ENCODE measurements around the gene PRR35.
A peak's percentile ranks its signal among the peaks of the same experiment; 100 is the strongest.

Gene PRR35

DNA sequence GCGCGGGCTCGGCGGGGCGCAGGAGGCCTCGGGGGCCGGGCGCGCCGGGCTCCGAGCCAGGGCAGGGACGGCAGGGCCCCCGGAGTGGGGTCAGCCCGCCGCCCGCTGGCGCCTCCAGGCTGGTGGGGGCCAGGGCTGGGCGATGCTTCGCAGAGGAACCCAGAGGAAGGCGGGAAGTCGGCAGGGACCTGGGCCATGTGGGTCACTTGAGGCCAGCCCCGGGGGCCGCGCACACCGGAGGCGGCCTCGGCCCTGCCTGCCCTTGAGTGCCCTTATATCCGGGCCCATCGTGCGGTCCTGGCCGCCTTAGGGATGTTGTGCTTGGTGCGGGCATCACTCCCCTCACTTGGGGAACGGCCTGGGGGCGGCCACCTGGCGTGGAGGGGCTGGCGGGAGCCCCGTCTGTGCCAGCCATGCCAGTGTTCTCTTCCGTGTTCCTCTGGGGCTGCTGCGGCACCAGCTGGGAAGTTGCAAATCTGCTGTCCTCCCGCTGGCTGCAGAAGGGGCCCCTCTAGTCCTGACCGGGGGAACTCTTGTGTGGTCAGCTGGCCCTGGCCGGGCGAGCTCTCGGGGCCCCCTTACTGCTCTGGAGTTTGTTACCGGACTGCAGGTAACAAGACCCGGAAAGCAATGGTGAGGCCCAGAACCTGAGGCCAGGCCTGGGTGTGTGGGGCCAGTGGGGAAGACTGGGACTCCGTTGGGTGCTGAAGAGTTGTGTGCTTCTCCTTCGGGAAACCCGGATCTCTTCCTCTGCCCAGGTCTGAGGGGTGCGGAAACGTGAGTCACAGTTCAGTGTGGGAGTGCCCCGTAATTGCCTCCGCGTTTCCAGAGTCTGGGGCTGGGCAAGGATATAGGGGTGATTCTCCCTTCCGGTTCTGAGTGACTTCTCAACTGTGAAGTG lies 31.8 kb upstream of the PRR35 start:
- DNase-seq (ENCODE audit: low spot score): peak; percentile 70

DNA sequence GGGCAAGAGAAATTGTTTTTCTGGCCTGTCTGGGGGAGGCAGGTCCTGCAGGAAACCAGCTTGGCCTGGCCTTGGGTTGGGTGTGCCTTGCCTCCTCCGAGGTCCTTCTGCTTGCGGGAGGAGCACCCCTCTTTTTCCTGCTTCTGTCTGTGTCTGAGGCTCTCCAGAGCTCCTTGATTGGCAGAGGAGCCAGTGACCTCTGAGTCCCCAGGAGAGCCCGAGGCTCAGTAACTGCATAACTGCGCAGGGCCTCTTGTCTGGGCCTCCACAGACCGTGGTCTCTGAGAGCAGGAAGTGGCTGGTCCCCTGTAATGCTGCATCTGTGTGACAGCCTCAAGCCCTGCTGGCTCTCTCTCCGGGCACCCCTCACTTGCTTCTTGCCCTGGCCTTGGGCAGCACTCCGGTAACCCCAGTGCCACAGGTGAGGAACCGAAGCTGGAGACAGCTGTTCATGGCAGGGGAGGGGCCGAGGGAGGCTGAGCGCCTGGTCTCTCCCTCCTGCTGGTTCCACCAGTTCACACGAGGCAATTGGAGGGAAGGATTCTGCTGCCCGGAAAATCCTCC lies 31.1 kb upstream of the PRR35 start:
- no peak for DNase-seq (ENCODE audit: low spot score)

DNA sequence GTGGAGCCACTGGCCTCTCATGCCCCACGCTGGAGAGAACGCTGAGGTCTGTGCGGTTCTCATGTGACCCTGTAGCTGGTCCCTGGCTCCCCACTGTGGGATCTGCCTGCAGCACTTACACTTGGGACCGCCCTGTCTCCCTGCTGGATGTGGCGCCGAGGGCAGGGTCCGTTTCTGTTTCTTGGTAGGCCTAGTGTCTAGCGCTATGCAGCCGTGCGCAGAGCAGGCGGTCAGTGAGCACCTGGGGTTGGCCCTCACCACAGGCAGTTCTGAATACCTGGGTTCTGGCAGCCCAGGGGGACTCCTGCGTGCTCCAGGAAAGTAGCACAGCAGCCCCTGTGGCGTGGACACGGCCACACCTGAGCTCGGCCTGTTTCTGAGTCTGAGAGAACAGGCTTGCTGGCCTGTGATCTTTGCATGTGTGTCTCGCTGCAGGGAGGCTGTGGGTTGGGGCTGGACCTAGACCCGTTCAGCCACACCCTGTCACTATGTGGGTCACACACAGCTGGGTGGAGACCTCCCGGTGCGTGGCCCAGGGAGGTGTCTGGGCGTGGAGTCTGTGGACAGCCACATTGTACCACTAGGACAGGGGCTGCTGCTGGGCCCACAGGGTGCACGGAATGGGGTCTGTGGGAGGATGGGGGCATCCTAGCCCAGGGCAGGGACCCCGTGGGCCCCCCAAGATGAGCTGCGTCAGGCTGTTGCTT lies 29.9 kb upstream of the PRR35 start:
- no peak for DNase-seq (ENCODE audit: low spot score)

DNA sequence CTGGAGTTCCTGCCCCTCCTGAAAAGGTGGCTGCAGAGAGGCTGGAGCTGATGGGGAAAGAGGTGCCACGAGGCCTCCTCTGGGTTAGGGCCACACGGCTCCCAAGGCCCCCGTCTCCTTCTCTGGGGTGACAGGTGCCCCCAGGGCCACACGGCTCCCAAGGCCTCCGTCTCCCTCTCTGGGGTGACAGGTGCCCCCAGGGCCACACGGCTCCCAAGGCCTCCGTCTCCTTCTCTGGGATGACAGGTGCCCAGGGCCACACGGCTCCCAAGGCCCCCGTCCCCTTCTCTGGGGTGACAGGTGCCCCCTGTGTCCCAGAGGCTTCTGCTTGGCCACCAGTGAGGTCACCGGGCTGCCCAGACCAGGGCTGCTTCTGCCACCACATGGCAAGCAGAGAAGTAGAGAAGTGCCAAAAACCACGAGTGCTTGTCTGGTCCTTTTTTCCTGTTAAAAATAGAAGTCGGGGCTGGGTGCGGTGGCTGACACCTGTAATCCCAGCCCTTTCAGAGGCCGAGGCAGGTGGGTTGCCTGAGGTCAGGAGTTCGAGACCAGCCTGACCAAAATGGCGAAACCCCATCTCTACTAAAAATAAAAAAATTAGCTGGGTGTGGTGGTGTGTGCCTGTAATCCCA lies 28.6 kb upstream of the PRR35 start:
- no peak for DNase-seq (ENCODE audit: low spot score)

DNA sequence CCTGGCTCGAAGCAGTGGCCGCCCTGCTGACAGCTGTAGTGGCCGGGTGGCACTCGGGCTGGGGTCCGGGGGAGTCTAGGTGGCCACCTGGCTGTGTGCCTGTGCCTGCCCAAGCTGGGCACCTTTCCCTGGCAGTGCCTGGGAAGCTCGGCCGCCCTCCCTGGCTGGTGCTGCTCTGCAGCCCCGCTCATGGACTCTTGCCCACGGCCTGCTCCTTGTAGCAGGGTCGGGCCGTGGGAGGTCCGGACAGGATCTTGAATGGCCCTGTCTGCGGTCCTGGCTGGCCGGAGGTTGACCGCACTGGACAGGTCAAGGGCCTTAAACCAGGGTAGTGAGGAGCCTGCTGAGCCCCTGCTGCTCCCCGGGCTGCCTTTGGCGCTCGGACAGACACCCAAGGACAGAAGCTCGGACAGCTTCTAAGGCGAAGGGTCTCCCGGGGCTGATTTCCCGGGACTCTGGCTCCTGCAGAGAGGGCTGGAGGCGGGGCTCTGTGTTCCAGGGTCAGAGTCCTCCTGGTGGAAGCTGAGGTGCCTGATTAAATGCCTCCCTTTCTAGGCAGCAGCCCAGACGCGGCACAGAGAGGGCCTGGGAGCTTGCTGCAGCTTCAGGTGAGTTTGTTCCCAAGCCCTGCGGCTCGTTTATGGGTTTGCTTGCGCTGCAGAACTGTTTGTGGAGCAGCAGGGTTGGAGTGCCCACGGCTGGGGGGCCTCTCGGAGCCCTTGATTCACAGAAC lies 26.6 kb upstream of the PRR35 start:
- peak; percentile 36 for DNase-seq (ENCODE audit: low spot score)

DNA sequence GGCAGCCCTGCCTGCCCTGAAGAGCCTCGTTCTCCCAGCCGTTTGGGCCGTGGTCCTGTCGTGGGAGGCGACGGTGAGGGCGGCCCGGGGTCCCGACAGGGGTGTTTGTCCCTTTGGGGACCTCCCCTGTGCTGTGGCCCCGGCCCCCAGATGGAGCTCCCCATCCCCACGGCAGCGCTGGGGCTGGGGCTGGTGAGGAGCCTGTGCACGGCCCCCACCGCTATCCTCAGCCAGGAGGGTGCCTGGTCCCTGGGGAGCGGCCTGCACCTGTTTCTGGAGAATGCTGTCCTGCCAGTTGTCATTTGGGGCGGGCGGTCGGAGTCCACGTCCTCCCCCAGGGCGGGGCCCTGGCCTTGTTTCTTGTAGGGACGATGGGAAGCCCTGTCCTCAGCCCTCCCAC lies 26.1 kb upstream of the PRR35 start:
- no peak for DNase-seq (ENCODE audit: low spot score)

DNA sequence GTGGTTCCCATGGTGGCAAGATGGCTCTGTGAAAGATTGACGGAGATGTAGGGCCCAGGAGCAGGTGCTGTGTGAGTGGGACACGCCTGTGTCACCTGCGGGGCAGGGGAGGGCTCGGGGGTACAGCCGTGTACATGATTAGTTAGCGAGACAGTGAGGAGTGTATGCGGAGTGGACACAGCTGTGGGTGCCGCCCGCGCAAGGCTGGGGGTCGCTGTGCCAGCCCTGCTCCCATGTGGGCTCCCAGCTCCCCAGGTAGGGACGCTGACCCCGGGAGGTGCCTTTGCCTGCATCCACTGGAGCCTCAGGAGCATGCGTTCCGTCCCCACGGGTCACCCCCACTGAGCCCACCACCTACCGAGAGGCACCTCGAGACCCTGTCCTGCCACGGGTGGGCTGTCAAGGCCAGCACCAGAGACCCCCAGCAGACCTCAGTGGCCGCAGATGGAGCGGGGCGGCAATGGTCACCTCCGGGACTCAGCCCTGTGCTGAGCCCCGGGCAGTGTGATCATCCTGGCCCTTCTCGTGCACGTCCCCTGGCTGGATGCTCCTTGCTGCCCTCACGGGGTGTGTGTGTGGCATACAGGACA lies 25.2 kb upstream of the PRR35 start:
- no peak for DNase-seq (ENCODE audit: low spot score)

DNA sequence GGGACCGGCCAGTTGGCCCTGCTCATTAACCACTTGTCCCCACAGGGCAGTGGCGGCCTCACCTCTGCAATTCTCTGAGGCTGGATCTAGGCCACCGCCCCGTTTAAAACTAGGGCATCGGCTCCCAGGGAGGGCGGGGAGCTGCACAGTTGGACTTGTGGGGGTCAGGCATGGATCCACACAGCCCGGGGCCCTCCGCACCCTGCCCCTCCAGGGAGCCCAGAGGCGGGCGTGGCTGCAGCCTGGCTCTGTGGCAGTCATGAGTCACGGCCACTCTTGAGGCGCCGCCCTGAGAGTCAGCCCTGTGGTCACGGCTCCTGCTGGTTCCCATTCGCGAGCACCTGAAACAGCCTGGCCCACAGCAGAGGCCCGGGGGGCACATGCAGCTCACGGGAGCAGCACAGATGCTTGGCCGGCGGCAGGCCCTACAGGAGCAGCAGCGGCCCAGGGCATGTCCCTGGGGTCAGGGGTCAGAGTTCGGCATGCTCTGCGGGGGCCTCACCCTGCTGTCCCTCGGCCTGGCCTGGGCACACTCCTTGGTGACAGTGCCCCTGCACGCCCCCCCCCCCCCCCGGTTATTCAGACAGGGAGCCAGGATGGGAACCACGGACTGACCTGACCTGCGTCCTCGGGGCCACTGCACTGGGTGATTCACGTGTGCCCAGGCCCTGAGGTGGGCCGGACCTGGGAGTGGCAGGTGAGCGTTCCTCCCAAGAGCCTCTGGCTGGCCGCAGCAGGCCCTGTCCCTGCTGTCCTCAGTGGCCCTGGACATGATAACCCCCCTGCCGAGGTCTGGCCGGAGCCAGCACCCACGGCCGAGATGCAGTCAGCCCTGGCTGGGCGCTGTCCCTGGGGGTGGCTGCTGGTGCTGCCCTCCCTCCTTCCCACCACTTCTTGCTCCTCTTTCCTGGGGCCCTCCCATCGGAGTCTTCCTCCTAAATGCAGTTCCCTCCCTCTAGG lies 24.5 kb upstream of the PRR35 start:
- DNase-seq (ENCODE audit: low spot score): peak; percentile 88

DNA sequence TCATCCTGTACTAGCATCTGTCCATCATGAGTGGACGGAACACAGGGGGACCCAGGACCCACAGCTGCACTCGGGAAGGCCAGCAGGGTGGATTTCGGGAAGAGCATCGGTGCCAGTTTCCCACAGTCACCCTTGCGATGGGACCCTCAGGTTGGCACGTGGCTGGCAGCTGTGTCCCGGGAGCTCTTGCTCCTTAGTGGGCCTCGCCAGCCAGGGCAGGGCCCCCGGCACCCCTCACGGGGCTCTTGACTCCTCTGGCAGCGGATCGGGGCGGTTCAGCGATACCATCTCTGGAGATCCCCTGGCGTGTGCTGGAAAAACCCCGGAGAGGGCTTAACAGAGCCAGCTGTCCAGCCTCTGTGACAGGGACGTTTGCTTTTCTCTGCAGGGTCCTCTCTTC lies 23.4 kb upstream of the PRR35 start:
- no peak for DNase-seq (ENCODE audit: low spot score)

DNA sequence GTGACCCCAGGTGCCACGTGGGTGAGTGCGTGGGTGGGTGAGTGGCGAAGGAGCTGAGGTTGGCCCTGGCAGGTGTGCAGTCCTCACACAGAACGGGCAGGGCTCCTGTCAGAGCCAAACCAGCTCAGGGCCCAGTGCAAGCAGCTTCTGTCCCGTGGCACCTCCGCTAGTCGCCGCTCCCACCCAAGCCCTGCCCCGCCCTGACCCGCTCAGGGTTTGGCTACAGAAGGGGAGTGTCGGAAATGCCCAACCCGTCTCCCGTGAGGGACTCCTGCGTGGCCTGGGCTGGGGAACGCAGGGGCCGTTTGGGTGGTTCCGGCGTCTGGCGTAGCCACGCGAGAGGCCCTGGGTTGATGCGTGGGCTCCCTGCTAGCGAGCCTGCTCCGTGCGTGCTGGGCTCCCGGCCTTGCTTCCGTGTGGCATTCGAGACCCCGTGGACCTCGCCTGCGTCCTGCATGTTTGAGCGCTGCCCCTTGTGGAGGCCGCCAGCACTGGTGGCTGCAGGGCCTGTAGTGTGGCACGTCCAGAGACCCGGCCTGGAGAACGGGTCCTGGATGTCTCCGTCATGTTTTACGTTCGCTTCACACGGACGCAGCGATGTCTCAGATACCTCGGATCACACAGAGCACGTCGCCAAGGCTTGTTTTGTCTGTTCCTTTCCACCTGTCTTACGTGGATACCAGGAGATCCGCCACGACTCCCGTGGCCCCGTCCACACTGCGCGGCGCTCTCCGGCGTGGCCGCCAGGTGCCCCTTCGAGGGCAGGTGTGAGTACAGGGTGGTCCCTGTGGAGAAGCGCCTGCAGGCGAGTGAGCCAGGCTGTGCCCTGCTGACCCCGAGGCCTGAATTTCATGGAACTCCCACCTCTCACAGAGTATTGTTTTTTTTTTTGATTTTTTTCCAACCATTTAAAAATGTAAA lies 22.5 kb upstream of the PRR35 start:
- no peak for DNase-seq (ENCODE audit: low spot score)

DNA sequence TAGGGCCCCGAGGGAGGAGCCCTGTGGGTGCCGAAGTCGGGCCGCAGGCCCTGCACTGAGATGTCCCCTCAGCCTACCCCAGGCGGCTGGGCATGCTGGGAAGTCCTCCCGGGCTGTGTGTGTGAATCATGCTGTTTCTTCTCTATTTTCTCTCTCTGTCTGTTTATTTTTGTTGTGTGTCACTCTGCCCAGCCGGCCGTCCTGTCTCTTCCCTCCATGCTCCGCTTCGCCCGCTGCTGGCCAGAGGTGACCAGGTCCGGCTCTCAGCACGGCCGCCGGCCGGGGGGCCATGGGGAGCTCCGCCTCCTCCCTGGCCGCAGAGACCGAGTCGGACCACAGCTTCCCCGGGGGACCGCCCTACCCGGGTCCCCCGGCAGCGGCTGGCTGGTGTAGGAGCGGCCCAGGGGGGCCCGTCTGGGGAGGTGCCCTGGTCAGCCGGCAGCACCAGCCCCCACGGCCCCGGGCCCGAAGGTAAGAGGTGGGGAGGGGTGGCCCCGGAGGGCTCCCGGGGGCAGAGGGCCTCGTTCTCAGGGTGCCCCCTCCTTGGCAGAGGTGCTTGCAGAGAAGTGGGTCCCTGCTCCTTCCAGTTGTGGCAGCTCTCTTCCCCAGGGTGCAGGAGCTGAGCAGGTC lies 20.2 kb upstream of the PRR35 start:
- DNase-seq (ENCODE audit: low spot score): no peak

DNA sequence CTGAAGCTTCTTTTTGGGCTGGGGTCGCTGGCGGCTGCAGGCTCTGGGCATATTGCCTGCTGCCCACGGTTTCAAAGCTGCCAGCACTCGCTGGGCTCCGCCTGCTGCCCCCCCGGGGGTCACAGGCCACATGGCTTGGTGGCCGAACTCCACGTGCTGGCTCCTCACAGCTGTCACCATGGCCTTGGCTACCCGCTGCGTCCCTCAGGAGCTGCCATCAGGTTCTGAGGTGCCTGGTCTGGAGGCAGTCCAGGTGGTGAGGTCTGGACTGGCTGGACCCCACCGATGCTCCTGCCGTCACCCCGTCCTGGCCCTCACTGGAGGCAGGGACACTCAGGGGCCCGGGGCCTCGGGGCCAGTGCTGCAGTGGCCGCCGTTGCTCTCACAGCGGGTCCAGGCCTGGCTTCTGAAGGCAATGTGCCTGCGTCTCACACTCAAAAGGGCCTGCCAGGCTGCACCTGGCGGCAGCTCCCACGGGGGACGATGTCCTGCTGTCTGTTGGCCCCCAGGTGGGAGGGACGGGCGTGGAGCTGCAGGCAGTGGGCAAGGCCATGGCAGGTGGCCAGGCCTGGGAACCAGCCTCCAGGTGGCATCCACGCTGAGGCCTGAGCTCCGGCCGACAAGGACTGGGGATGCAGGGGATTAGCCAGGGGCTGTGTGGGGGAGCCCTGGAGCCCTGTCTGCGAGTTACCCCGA lies 19.4 kb upstream of the PRR35 start:
- DNase-seq (ENCODE audit: low spot score): no peak

DNA sequence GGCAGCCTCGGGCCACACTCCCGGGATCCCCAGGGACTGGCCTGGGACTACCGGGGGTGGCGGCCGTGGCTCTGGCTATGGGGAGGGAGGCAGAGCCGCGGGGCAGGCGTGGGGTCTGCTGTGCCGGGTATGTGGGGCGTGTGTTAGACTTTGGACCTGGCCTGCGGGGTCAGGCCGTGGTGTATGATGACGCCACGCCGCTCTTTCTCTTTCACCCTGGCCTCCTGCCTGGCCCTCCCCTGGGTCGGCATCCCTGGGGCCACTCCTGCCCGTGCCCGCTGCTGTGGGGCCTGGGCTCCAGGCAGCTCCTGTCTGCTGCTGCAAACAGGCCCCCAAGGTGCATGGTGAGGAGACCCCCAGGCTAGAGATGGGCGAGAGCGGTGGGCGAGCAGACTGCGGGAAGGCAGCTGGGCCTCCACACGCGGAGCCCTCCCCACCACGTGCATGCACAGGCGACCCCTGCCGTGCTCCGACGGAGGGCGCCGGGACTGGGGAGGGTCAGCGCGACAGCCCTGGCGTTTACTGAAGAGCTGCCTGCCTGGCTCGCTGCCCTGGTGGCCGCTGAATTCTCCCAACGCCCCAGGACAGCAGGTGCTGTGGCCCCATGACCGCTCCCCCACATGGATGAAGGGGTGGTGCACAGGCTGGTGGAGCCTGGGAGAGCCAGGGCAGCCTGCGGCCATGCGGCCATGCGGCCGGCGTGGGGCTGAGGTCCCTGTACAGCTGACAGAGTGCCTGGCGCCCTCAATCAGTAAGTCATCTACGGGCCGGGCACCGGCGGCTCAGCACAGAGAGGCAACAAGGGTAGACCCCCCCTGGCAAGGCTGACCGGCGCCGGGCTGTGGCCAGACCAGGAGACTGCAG lies 16.7 kb upstream of the PRR35 start:
- no peak for DNase-seq (ENCODE audit: low spot score)

DNA sequence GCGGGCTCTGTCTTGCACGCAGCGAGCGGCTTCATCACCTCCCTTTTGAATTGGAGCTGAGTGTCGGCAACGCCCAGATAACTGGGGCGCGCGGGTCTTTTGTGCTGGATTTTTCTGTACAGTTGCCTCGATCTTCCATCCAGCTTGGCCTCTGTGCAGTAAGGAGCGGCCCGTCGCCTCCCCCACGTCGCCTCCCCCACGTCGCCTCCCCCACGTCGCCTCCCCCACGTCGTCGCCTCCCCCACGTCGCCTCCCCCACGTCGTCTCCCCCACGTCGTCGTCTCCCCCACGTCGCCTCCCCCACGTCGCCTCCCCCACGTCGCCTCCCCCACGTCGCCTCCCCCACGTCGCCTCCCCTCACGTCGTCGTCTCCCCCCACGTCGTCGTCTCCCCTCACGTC lies 15.7 kb upstream of the PRR35 start:
- no peak for DNase-seq (ENCODE audit: low spot score)

DNA sequence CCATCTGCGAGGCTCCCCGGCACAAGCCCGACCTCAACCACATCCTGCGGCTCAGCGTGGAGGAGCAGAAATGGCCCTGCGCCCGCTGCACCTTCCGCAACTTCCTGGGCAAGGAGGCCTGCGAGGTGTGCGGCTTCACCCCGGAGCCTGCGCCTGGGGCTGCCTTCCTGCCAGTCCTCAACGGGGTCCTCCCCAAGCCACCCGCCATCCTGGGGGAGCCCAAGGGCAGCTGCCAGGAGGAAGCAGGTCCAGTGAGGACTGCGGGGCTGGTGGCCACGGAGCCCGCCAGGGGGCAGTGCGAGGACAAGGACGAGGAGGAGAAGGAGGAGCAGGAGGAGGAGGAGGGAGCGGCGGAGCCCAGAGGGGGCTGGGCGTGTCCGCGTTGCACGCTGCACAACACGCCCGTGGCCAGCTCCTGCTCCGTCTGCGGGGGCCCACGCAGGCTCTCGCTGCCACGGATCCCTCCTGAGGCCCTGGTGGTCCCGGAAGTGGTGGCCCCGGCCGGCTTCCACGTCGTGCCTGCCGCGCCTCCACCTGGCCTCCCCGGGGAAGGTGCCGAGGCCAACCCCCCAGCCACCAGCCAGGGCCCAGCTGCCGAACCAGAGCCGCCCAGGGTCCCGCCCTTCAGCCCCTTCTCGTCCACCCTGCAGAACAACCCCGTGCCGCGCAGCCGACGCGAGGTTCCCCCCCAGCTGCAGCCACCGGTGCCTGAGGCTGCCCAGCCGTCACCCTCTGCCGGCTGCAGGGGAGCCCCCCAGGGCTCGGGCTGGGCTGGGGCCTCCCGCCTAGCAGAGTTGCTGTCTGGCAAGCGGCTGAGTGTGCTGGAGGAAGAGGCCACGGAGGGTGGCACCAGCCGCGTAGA lies 13.1 kb upstream of the PRR35 start:
- DNase-seq (ENCODE audit: low spot score): no peak

DNA sequence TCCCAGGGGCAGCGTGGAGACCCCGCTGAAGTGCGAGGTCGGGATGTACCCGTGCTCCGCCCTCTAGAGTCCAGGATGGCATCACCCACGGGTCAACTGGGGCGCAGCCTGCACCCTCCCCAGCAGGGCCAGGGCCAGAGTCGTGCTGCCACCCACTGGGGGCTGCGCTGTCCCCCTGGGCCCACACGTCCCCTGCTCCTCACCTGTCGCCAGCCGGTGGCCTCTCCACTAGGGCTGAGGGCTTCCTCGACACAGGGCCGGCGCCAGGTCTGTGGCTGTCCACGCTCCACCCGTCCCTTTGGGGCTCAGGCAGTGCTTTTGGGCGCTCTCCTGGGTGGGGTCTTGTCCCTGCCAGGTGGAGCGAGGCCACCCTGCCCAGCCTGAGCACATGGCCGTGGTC lies 11.6 kb upstream of the PRR35 start:
- DNase-seq (ENCODE audit: low spot score): no peak
